Activated CD4-positive, CD25-positive, alpha-beta regulatory T cell treated with anti-CD3 and anti-CD28 coated beads, Interleukin-2, amount 50 U/mL, for 16 hours (primary cell): ENCODE data around the gene KASH5.
"Not testable (repeated sequence)": the region's sequence is repeated elsewhere in the genome, so short reads cannot be mapped to it uniquely, and the experiment has no call there.

Source experiments
- DNase-seq: peaks from one replicate; pipeline ENCODE4 v3.0.0-alpha.2; 2020; ENCODE audit warnings: low read depth, low spot score

KASH5 gene

GRCh38 chr19:49436381-49437017 lies 48.5 kb downstream of the KASH5 start:
- DNase-seq: no peak

- DNase-seq: no peak
Observed at GRCh38 chr19:49437231-49437630, 49.2 kb downstream of the KASH5 start.

- DNase-seq: no peak
Observed at GRCh38 chr19:49438261-49438660, 50.2 kb downstream of the KASH5 start.

GRCh38 chr19:49439836-49440235 lies 51.8 kb downstream of the KASH5 start:
- DNase-seq: no peak

- no peak for DNase-seq
Observed at GRCh38 chr19:49440439-49441209, 52.6 kb downstream of the KASH5 start.

- DNase-seq: no peak
Observed at GRCh38 chr19:49441210-49441959, 53.3 kb downstream of the KASH5 start, which contains the start of gene SLC17A7. Gene SLC17A7, minus strand, starts transcription at chr19:49441527. Its CDS starts 148 bp downstream, at chr19:49441379.

- no peak for DNase-seq
Observed at GRCh38 chr19:49441960-49442350, 53.9 kb downstream of the KASH5 start.

GRCh38 chr19:49442354-49442753 lies 54.3 kb downstream of the KASH5 start:
- DNase-seq: no peak

- DNase-seq: no peak
Observed at GRCh38 chr19:49442771-49443365, 54.8 kb downstream of the KASH5 start.

- DNase-seq: peak; percentile 84
Observed at GRCh38 chr19:49443366-49444099, 55.5 kb downstream of the KASH5 start.

GRCh38 chr19:49444100-49444700 lies 56.2 kb downstream of the KASH5 start:
- not testable (repeated sequence) for DNase-seq

GRCh38 chr19:49445997-49446396 lies 57.9 kb downstream of the KASH5 start:
- no peak for DNase-seq

GRCh38 chr19:49447485-49448431 lies 59.7 kb downstream of the KASH5 start:
- DNase-seq: no peak

- no peak for DNase-seq
Observed at GRCh38 chr19:49448432-49448786, 60.4 kb downstream of the KASH5 start.

GRCh38 chr19:49450405-49450804 lies 62.4 kb downstream of the KASH5 start:
- no peak for DNase-seq

- DNase-seq: peak; percentile 91
Observed at GRCh38 chr19:49451430-49452181, 63.6 kb downstream of the KASH5 start, which contains the start of gene PIH1D1. Gene PIH1D1, minus strand, starts transcription at chr19:49451814. Its CDS starts 240 bp downstream, at chr19:49451574.

- peak; percentile 96 for DNase-seq
Observed at GRCh38 chr19:49453013-49453756, 65.1 kb downstream of the KASH5 start, which contains the start of gene ALDH16A1. Gene ALDH16A1, plus strand, starts transcription at chr19:49453225. Its CDS starts 107 bp downstream, at chr19:49453332.

- DNase-seq: no peak
Observed at GRCh38 chr19:49453757-49454240, 65.8 kb downstream of the KASH5 start.
